H1 (cell line): Measurements from ENCODE around the gene PITRM1. TPM values are rescaled to one million over a fixed set of nuclear protein-coding genes. Genes with fewer than 3 reads are reported as not detected.

Source experiments
- CTCF ChIA-PET: fragments of 300-600 bp; sonication (Branson Sonifier 250); formaldehyde crosslinking; loops from one replicate; lab custom pipeline; 2021; ENCODE audit not compliant: partially characterized antibody; lab: Charles Lee
- POLR2A ChIA-PET: fragments of 300-600 bp; sonication (Branson Sonifier 250); formaldehyde crosslinking; loops from one replicate; lab custom pipeline; 2021; ENCODE audit warnings: inconsistent platforms; ENCODE audit not compliant: partially characterized antibody; lab: Charles Lee
- DNase-seq, 2 experiments: peaks; one replicate each; pipeline versions ENCODE4 v3.0.0 to v3.0.0-alpha.2; 2010 to 2022; ENCODE audit warnings: low spot score in 2 of 2, low read depth in 1 of 2, mixed read lengths in 1 of 2
- FAIRE-seq: peaks from 2 replicates; lab custom pipeline; 2011; peaks lifted over from hg19 to GRCh38; lab: Jason Lieb, UNC
- H2AFZ ChIP-seq: 2 replicates; pipeline ENCODE4 v1.8.1; 2012; ENCODE audit warnings: low read length, inconsistent platforms
- H2AK5ac ChIP-seq: 2 replicates; pipeline ENCODE4 v1.6.1; 2013; ENCODE audit warnings: low read depth, low read length
- H2BK120ac ChIP-seq: replicated peaks from 2 replicates; pipeline ENCODE3; 2013; ENCODE audit warnings: low read depth, low read length, inconsistent platforms
- H2BK12ac ChIP-seq: 2 replicates; pipeline ENCODE4 v1.6.1; 2013; ENCODE audit warnings: low read depth, low read length
- H2BK15ac ChIP-seq: 2 replicates; pipeline ENCODE4 v1.6.1; 2013; ENCODE audit warnings: low read length
- H2BK20ac ChIP-seq: 2 replicates; pipeline ENCODE4 v1.6.1; 2013; ENCODE audit warnings: low read length
- H2BK5ac ChIP-seq: 2 replicates; pipeline ENCODE4 v1.6.1; 2013; ENCODE audit warnings: low read depth, low read length
- H3K14ac ChIP-seq: 2 replicates; pipeline ENCODE4 v1.6.1; 2013; ENCODE audit warnings: inconsistent platforms; ENCODE audit not compliant: insufficient read length
- H3K18ac ChIP-seq: 2 replicates; pipeline ENCODE4 v1.6.1; 2013; ENCODE audit warnings: low read length; ENCODE audit errors: extremely low read depth
- H3K23ac ChIP-seq: 2 replicates; pipeline ENCODE4 v1.6.1; 2013; ENCODE audit warnings: inconsistent platforms; ENCODE audit not compliant: insufficient read length
- H3K23me2 ChIP-seq: 2 replicates; pipeline ENCODE4 v1.6.1; 2013; ENCODE audit warnings: low read depth, low read length
- H3K27ac ChIP-seq: 2 replicates; pipeline ENCODE4 v1.6.1; 2011; ENCODE audit warnings: low read depth, low read length, inconsistent platforms
- H3K27me3 ChIP-seq, 4 experiments: replicated peaks in 1 of 4; 1 replicate in 1 of 4; 2 replicates in 3 of 4; pipeline versions ENCODE4 v1.6.1 to v1.8.1; 2011 to 2013; ENCODE audit warnings: low read length in 3 of 4, mild to moderate bottlenecking in 3 of 4, inconsistent platforms in 2 of 4, mixed read lengths in 2 of 4, moderate library complexity in 1 of 4; ENCODE audit not compliant: control insufficient read depth in 3 of 4, insufficient read depth in 3 of 4; ENCODE audit errors: extremely low read depth in 1 of 4
- H3K36me3 ChIP-seq, 4 experiments: 2 replicates each; pipeline versions ENCODE4 v1.6.1 to v1.8.1; 2011 to 2013; ENCODE audit warnings: mild to moderate bottlenecking in 4 of 4, low read length in 3 of 4, moderate library complexity in 2 of 4, control low read depth in 1 of 4, inconsistent platforms in 1 of 4; ENCODE audit not compliant: insufficient read depth in 4 of 4, control insufficient read depth in 2 of 4
- H3K4ac ChIP-seq: replicated peaks from 2 replicates; pipeline ENCODE3; 2013; ENCODE audit warnings: low read length, low read depth, mixed read lengths, inconsistent platforms; ENCODE audit not compliant: insufficient read length
- H3K4me1 ChIP-seq, 4 experiments: replicated peaks in 1 of 4; 1 replicate in 1 of 4; 2 replicates in 3 of 4; pipeline versions ENCODE4 v1.6.1 to v1.8.1; 2011 to 2013; ENCODE audit warnings: low read length in 3 of 4, inconsistent platforms in 2 of 4, mixed read lengths in 1 of 4; ENCODE audit not compliant: insufficient read depth in 4 of 4, control insufficient read depth in 3 of 4
- H3K4me2 ChIP-seq, 2 experiments: 2 replicates each; pipeline versions ENCODE4 v1.6.1 to v1.8.1; 2011 to 2013; ENCODE audit warnings: low read depth in 2 of 2, low read length in 2 of 2, control low read depth in 1 of 2, inconsistent platforms in 1 of 2, mild to moderate bottlenecking in 1 of 2; ENCODE audit not compliant: insufficient read depth in 1 of 2
- H3K4me3 ChIP-seq, 4 experiments: fragments of 200-600, 300-600 bp in 1 of 4; sonication (generic), shearing (Covaris generic), sonication (Bioruptor Twin) in 1 of 4; 2 replicates each; pipeline versions ENCODE4 v1.5.1 to v1.8.1; 2011 to 2016; ENCODE audit warnings: low read length in 4 of 4, low read depth in 3 of 4, control low read depth in 2 of 4, inconsistent platforms in 2 of 4, mild to moderate bottlenecking in 2 of 4, mixed read lengths in 1 of 4, moderate library complexity in 1 of 4; ENCODE audit not compliant: insufficient read depth in 2 of 4; ENCODE audit errors: extremely low read depth in 1 of 4
- H3K56ac ChIP-seq: replicated peaks from 2 replicates; pipeline ENCODE3; 2013; ENCODE audit warnings: low read depth, mild to moderate bottlenecking, mixed read lengths, low read length, inconsistent platforms; ENCODE audit not compliant: insufficient read length
- H3K79me1 ChIP-seq: 2 replicates; pipeline ENCODE4 v1.6.1; 2013; ENCODE audit warnings: low read depth, low read length, control low read depth
- H3K79me2 ChIP-seq, 2 experiments: 2 replicates each; pipeline versions ENCODE4 v1.6.1 to v1.8.1; 2012 to 2013; ENCODE audit warnings: low read length in 2 of 2, mild to moderate bottlenecking in 2 of 2, inconsistent platforms in 1 of 2; ENCODE audit not compliant: insufficient read depth in 2 of 2, control insufficient read depth in 1 of 2
- H3K9ac ChIP-seq, 4 experiments: replicated peaks in 1 of 4; 1 replicate in 1 of 4; 2 replicates in 3 of 4; pipeline versions ENCODE4 v1.6.1 to v1.8.1; 2011 to 2013; ENCODE audit warnings: low read depth in 3 of 4, low read length in 3 of 4, control low read depth in 2 of 4, mild to moderate bottlenecking in 2 of 4, moderate library complexity in 2 of 4, inconsistent platforms in 1 of 4; ENCODE audit errors: extremely low read depth in 1 of 4
- H3K9me3 ChIP-seq, 2 experiments: 2 replicates each; pipeline versions ENCODE4 v1.6.1 to v1.8.1; 2012 to 2013; ENCODE audit warnings: mild to moderate bottlenecking in 2 of 2, moderate library complexity in 2 of 2, control low read depth in 1 of 2, inconsistent platforms in 1 of 2, low read depth in 1 of 2, low read length in 1 of 2, mixed read lengths in 1 of 2; ENCODE audit not compliant: insufficient read depth in 2 of 2
- H4K20me1 ChIP-seq, 2 experiments: replicated peaks in 1 of 2; 2 replicates each; pipeline versions ENCODE3 to v1.8.1; 2011 to 2013; ENCODE audit warnings: inconsistent platforms in 2 of 2, low read length in 2 of 2, mild to moderate bottlenecking in 1 of 2; ENCODE audit not compliant: insufficient read depth in 2 of 2, control insufficient read depth in 1 of 2
- H4K5ac ChIP-seq: 2 replicates; pipeline ENCODE4 v1.6.1; 2013; ENCODE audit warnings: low read length, low read depth, mixed read lengths, inconsistent platforms; ENCODE audit not compliant: insufficient read length
- H4K8ac ChIP-seq: 2 replicates; pipeline ENCODE4 v1.8.0; 2013; ENCODE audit warnings: mild to moderate bottlenecking, moderate library complexity, low read length, inconsistent platforms; ENCODE audit not compliant: insufficient read depth; ENCODE audit errors: extremely low read depth
- H4K91ac ChIP-seq: replicated peaks from 2 replicates; pipeline ENCODE3; 2013; ENCODE audit warnings: low read length, mixed read lengths, inconsistent platforms; ENCODE audit not compliant: insufficient read length
- ATF3 ChIP-seq: IDR thresholded peaks from 2 replicates; pipeline ENCODE4 v1.6.1; 2011; ENCODE audit warnings: low read depth, mild to moderate bottlenecking, low read length; ENCODE audit not compliant: insufficient read depth
- CBX5 ChIP-seq: fragments of 300-800, 300-1000 bp; sonication (generic); IDR thresholded peaks from 2 replicates; pipeline ENCODE4 v1.7.1; 2016; ENCODE audit warnings: antibody characterized with exemption, low read length, low read depth
- CBX8 ChIP-seq: fragments of 300-800, 300-1000 bp; sonication (generic); IDR thresholded peaks from 2 replicates; pipeline ENCODE4 v1.7.1; 2016; ENCODE audit warnings: low read depth, low read length, borderline replicate concordance
- CTBP2 ChIP-seq: IDR thresholded peaks from 2 replicates; pipeline ENCODE4 v1.7.0; 2011; ENCODE audit warnings: borderline replicate concordance, mild to moderate bottlenecking, moderate library complexity, mixed read lengths, low read length; ENCODE audit not compliant: insufficient read depth, insufficient read length
- EP300 ChIP-seq, 2 experiments: IDR thresholded peaks; 1 replicate in 1 of 2; 2 replicates in 1 of 2; pipeline ENCODE4 v1.6.1; 2011 to 2012; ENCODE audit warnings: low read depth in 2 of 2, low read length in 2 of 2, mild to moderate bottlenecking in 2 of 2, borderline replicate concordance in 1 of 2, inconsistent platforms in 1 of 2, moderate library complexity in 1 of 2
- EZH2 ChIP-seq: fragments of 200-600 bp; sonication (generic); IDR thresholded peaks from 2 replicates; pipeline ENCODE4 v1.7.1; 2012; ENCODE audit warnings: low read depth, mild to moderate bottlenecking, moderate library complexity, low read length, inconsistent platforms; ENCODE audit not compliant: severe bottlenecking
- GTF2F1 ChIP-seq: IDR thresholded peaks from 2 replicates; pipeline ENCODE4 v1.6.1; 2012; ENCODE audit warnings: low read depth, low read length, improper control_type of control experiment, borderline replicate concordance
- JUN ChIP-seq: IDR thresholded peaks from 2 replicates; pipeline ENCODE4 v1.6.1; 2011; ENCODE audit warnings: low read depth, mild to moderate bottlenecking, improper control_type of control experiment, low read length
- KDM5A ChIP-seq: fragments of 200-600 bp; IDR thresholded peaks from 2 replicates; pipeline ENCODE4 v1.7.1; 2012; ENCODE audit warnings: mild to moderate bottlenecking, low read length, inconsistent platforms, mixed read lengths
- NANOG ChIP-seq: IDR thresholded peaks from 2 replicates; pipeline ENCODE4 v1.6.1; 2011; ENCODE audit warnings: low read length, low read depth, mild to moderate bottlenecking, inconsistent platforms; ENCODE audit not compliant: insufficient read depth, poor library complexity, severe bottlenecking
- POLR2AphosphoS5 ChIP-seq: IDR thresholded peaks from 2 replicates; pipeline ENCODE4 v1.6.1; 2011; ENCODE audit warnings: low read depth, low read length
- TAF7 ChIP-seq: optimal IDR thresholded peaks from 2 replicates; pipeline ENCODE3; 2011; ENCODE audit warnings: low read depth, mild to moderate bottlenecking, inconsistent platforms, low read length, moderate library complexity, borderline replicate concordance
- YY1 ChIP-seq: IDR thresholded peaks from 2 replicates; pipeline ENCODE4 v1.6.1; 2011; ENCODE audit warnings: low read depth, mild to moderate bottlenecking, low read length
- WGBS, 2 experiments: shearing (Covaris generic) in 1 of 2; methylation state at CpG; one replicate each; pipeline versions ENCODE4 v1.1.6 to v1.1.7; 2013 to 2015; ENCODE audit warnings: low lambda C conversion rate in 2 of 2, mixed read lengths in 2 of 2, inconsistent platforms in 1 of 2, low coverage in 1 of 2, missing lambda C conversion rate in 1 of 2; ENCODE audit not compliant: insufficient replicate concordance in 2 of 2, insufficient coverage in 1 of 2, insufficient read length in 1 of 2; ENCODE audit errors: extremely low coverage in 1 of 2, missing lambda C conversion rate in 1 of 2; 5-methylcytosine and 5-hydroxymethylcytosine counted together
- polyA plus RNA-seq, 7 experiments: library from polyadenylated mRNA; depleted of rRNA in 3 of 7; stranded (reverse) in 5 of 7; unstranded in 2 of 7; fragments of >200 nt in 5 of 7; fragments of 200-250 nt in 2 of 7; gene quantifications; 1 replicate in 5 of 7; 2 replicates in 1 of 7; 4 replicates in 1 of 7; pipeline versions ENCODE4 v1.2.1 to v1.2.3, GENCODE V29; 2011 to 2013; ENCODE audit warnings: missing spikeins in 2 of 7, mixed read lengths in 2 of 7
- total RNA-seq: library from RNA; stranded (reverse); fragmentation: NEBNext Ultra II Directional; extraction: Animal tissue kit (Norgen Biotek cat#: 25700); gene quantifications from 2 replicates; pipeline ENCODE4 v1.2.1, GENCODE V29; 2021

Gene PITRM1
- total and polyA plus RNA-seq, 2 of the 8 experiments (the other 6 are each of a cell fraction or from before 2014, with no cell fraction given), result 18.6 to 31.5 TPM

DNA sequence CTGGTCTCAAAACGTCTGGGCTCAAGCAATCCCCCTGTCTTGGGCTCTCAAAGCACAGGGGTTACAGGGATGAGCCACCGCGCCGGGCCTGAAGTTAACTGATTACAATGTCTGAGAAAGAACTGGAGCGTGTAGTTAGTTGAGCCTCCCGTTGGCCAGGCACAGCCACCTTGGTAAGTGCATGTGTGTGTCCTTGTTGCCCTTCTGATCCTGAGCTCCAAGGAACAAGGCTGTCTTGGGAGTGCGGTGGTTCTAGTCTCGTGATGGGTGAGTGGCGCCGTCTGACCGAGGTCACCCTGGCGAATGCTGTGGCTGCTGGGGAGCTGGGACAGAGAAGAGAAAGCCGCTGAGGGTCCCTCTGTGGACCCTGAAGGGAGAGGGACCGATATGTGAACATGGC lies 50.5 kb downstream of the PITRM1 start:
- peaks cover 14 to 66% (median 42%) of the 10 kb centered on the region in 4 experiments for H3K36me3 ChIP-seq
- no peak for DNase-seq
- TF ChIP-seq CBX5, result no peak
- no peak for TF ChIP-seq JUN
- TF ChIP-seq EZH2, result no peak
- no peak for TF ChIP-seq CBX8
- no peak for TF ChIP-seq YY1
- no peak for TF ChIP-seq TAF7
- TF ChIP-seq NANOG, result no peak
- TF ChIP-seq GTF2F1, result no peak
- TF ChIP-seq POLR2AphosphoS5, result no peak
- no peak for TF ChIP-seq KDM5A
- no peak for TF ChIP-seq CTBP2
- TF ChIP-seq ATF3, result no peak
- no peak for TF ChIP-seq EP300 (IDR thresholded peaks at IDR 0.05; ENCODE audit: borderline replicate concordance in 1 of 2, low read depth in 2 of 2, low read length in 2 of 2)

More for the DNA sequence above, 50.5 kb downstream of the PITRM1 start:
- Histone ChIP-seq H2BK12ac (no peak overlapping the region), H3K18ac (no peak overlapping the region), H2BK20ac (no peak overlapping the region), H2BK15ac (no peak overlapping the region), H3K4me1 (no peaks in the 10 kb centered on the region), H3K23ac (no peak overlapping the region), H3K79me2 (no peaks in the 10 kb centered on the region), H2AFZ (no peak overlapping the region), H4K8ac (no peak overlapping the region), H2AK5ac (no peak overlapping the region), H4K20me1 (peaks cover 7 to 11% of the 10 kb centered on the region in 2 experiments), H3K14ac (no peak overlapping the region), H3K27ac (no peak overlapping the region; the same call in 1 of the 2 replicates), H3K79me1 (no peaks in the 10 kb centered on the region; the same call in 1 of the 2 replicates), H3K56ac (no peak overlapping the region), H3K9ac (no peak overlapping the region), H3K27me3 (no peaks in the 10 kb centered on the region), H3K4me2 (no peak overlapping the region), H2BK120ac (no peak overlapping the region), H3K4ac (no peak overlapping the region), H3K23me2 (no peaks in the 10 kb centered on the region), H4K91ac (no peak overlapping the region), H3K9me3 (no peaks in the 10 kb centered on the region; a peak in 1 of 4 replicates), H2BK5ac (no peak overlapping the region), H4K5ac (no peak overlapping the region), H3K4me3 (no peak overlapping the region)
- 88% methylated on average over 14 of the region's 14 CpGs; no CpG with 5 or more reads in 1 of the 2 experiments for WGBS, 2 experiments
- ChIA-PET CTCF (interaction anchor here (0.7 to 5.0 kb wide), 5 partner anchors 14 to 194 kb away, joined by 3 to 47 read pairs (median 3); no protein-coding TSS in a partner anchor), POLR2A (interaction anchor here (0.7 to 1.6 kb wide), 4 partner anchors 11 to 24 kb away, joined by 3 to 4 read pairs (median 3); no protein-coding TSS in a partner anchor)
- FAIRE-seq, result no peak
